GM12878 (cell line): Measurements from ENCODE around the gene FZR1. TPM values are rescaled to one million over a fixed set of nuclear protein-coding genes. Genes with fewer than 3 reads are reported as not detected.

Source experiments
- ATAC-seq: fragments of 200-7000 bp; cut with Tn5 transposase; 3 replicates; pipeline ENCODE4 v1.9.1; 2020; ENCODE audit warnings: mild to moderate bottlenecking, moderate library complexity
- BruUV-seq: library from RNA; stranded (reverse); fragments of 400-500 nt; replicated peaks from 2 replicates; lab custom pipeline; 2021; lab: Mats Ljungman, UMichigan
- CTCF ChIA-PET: fragments of 300-600 bp; sonication (Branson Sonifier 250); formaldehyde crosslinking; extraction: SDS; loops from one replicate; lab custom pipeline; 2021; ENCODE audit warnings: inconsistent platforms; lab: Yijun Ruan, JAX
- POLR2A ChIA-PET: fragments of 350-600 bp; formaldehyde crosslinking; extraction: SDS; loops from one replicate; lab custom pipeline; 2021; ENCODE audit warnings: inconsistent platforms; lab: Charles Lee
- RAD21 ChIA-PET: fragments of 300-600 bp; sonication (Branson Sonifier 250); formaldehyde crosslinking; loops from one replicate; lab custom pipeline; 2023; ENCODE audit warnings: antibody characterized with exemption; ENCODE audit not compliant: unreplicated experiment; lab: Charles Lee
- SMC1A ChIA-PET: fragments of 300-600 bp; sonication (Branson Sonifier 250); formaldehyde crosslinking; loops from one replicate; lab custom pipeline; 2023; ENCODE audit not compliant: unreplicated experiment, uncharacterized antibody; lab: Charles Lee
- DNase-seq: peaks from one replicate; pipeline ENCODE4 v3.0.0-alpha.2; 2011; ENCODE audit warnings: low read depth, low spot score
- FAIRE-seq: peaks from 3 replicates; lab custom pipeline; 2011; peaks lifted over from hg19 to GRCh38; lab: Jason Lieb, UNC
- H2AFZ ChIP-seq: 2 replicates; pipeline ENCODE4 v1.6.0; 2011; ENCODE audit warnings: low read depth, low read length, control low read depth; ENCODE audit not compliant: control insufficient read depth
- H3K27ac ChIP-seq: 2 replicates; pipeline ENCODE4 v1.5.1; 2011; ENCODE audit warnings: control low read depth; ENCODE audit not compliant: control insufficient read depth, insufficient read depth
- H3K27me3 ChIP-seq, 2 experiments: replicated peaks in 1 of 2; 2 replicates each; pipeline versions ENCODE4 v1.6.0 to v1.6.1; 2011; ENCODE audit warnings: low read length in 1 of 2; ENCODE audit not compliant: control insufficient read depth in 2 of 2, insufficient read depth in 2 of 2
- H3K36me3 ChIP-seq, 2 experiments: 2 replicates each; pipeline ENCODE4 v1.5.1; 2011; ENCODE audit warnings: low read length in 1 of 2; ENCODE audit not compliant: control insufficient read depth in 2 of 2, insufficient read depth in 2 of 2
- H3K4me1 ChIP-seq: 2 replicates; pipeline ENCODE4 v1.6.1; 2011; ENCODE audit warnings: mild to moderate bottlenecking, low read length, moderate library complexity, mixed read lengths; ENCODE audit not compliant: control insufficient read depth, insufficient read depth
- H3K4me2 ChIP-seq: 2 replicates; pipeline ENCODE4 v1.6.0; 2011; ENCODE audit warnings: control low read depth; ENCODE audit not compliant: control insufficient read depth, insufficient read depth
- H3K4me3 ChIP-seq: fragments of 200-600 bp; sonication (generic); 2 replicates; pipeline ENCODE4 v1.5.1; 2016
- H3K79me2 ChIP-seq: 2 replicates; pipeline ENCODE4 v1.6.0; 2011; ENCODE audit warnings: low read length; ENCODE audit not compliant: control insufficient read depth, insufficient read depth
- H3K9ac ChIP-seq: 2 replicates; pipeline ENCODE4 v1.8.0; 2011; ENCODE audit warnings: low read length, control low read depth, mixed read lengths; ENCODE audit not compliant: control insufficient read depth, insufficient read depth
- H3K9me3 ChIP-seq: replicated peaks from 3 replicates; pipeline ENCODE4 v1.5.1; 2011; ENCODE audit warnings: mild to moderate bottlenecking, low read length; ENCODE audit not compliant: control insufficient read depth, insufficient read depth
- H4K20me1 ChIP-seq: 2 replicates; pipeline ENCODE4 v1.6.0; 2011; ENCODE audit not compliant: control insufficient read depth, insufficient read depth
- E4F1 ChIP-seq: fragments of 450-650 bp; IDR thresholded peaks from 2 replicates; pipeline ENCODE4 v1.6.1; 2018; ENCODE audit warnings: borderline replicate concordance, mild to moderate bottlenecking; ENCODE audit not compliant: partially characterized antibody
- ZZZ3 ChIP-seq: IDR thresholded peaks from 2 replicates; pipeline ENCODE4 v1.6.1; 2011; ENCODE audit warnings: low read depth; ENCODE audit not compliant: control insufficient read depth, insufficient read length
- WGBS: methylation state at CpG from one replicate; pipeline ENCODE4 v1.1.6; 2016; ENCODE audit warnings: low lambda C conversion rate; ENCODE audit not compliant: insufficient replicate concordance, insufficient coverage; ENCODE audit errors: missing lambda C conversion rate; 5-methylcytosine and 5-hydroxymethylcytosine counted together
- in situ Hi-C: fragments of 300-500 bp; cut with MboI; formaldehyde crosslinking; loops from 9 replicates; pipeline ENCODE4 v1.14.3; 2018; ENCODE audit warnings: mixed read lengths
- intact Hi-C: fragments of 100-400 bp; cut with micrococcal nuclease; formaldehyde crosslinking; loops from one replicate; pipeline ENCODE4 v1.14.2; 2022; ENCODE audit not compliant: unreplicated experiment
- polyA plus RNA-seq, 11 experiments: library from polyadenylated mRNA; depleted of rRNA in 4 of 11; unstranded in 6 of 11; stranded (reverse) in 5 of 11; fragments of >200 nt; fragmentation: Nextera tagmentation in 4 of 11; fragmentation: Illumina TruSeq in 1 of 11; extraction: Ambion mirVana in 4 of 11; extraction: Trizol in 1 of 11; gene quantifications; 1 replicate in 1 of 11; 2 replicates in 10 of 11; pipeline versions ENCODE4 v1.2.1 to v1.2.3, GENCODE V29; 2011 to 2016; ENCODE audit warnings: inconsistent platforms in 2 of 11, missing spikeins in 2 of 11, low read depth in 1 of 11
- total RNA-seq, 4 experiments: library from RNA; depleted of rRNA in 3 of 4; stranded (reverse); fragments of >200 nt in 3 of 4; fragmentation: Illumina TruSeq in 1 of 4; extraction: Trizol in 1 of 4; gene quantifications; 2 replicates each; pipeline versions ENCODE4 v1.2.1 to v1.2.3, GENCODE V29; 2013 to 2021
- TF ChIP-seq, protein P1 (sequence below): IDR thresholded peaks from 2 replicates; pipeline ENCODE4 v1.6.1; 2012; ENCODE audit warnings: low read length, inconsistent platforms

FZR1 gene
- total and polyA plus RNA-seq, 10 of the 15 experiments (the other 5 are each of a cell fraction or from before 2014, with no cell fraction given), result 0.11 to 44.2 (median 29.3) TPM

- Histone ChIP-seq H3K4me2 (no peak overlapping the region), H3K4me3 (no peak overlapping the region), H3K9ac (no peak overlapping the region), H3K36me3 (no peaks in the 10 kb centered on the region), H3K9me3 (no peaks in the 10 kb centered on the region), H3K4me1 (no peaks in the 10 kb centered on the region; the same call in 1 of the 2 replicates), H3K79me2 (no peaks in the 10 kb centered on the region), H3K27me3 (no peaks in the 10 kb centered on the region), H3K27ac (no peak overlapping the region), H4K20me1 (no peaks in the 10 kb centered on the region), H2AFZ (no peak overlapping the region)
- no peak for DNase-seq
- no peak for TF ChIP-seq E4F1
- TF ChIP-seq, protein P1, sequence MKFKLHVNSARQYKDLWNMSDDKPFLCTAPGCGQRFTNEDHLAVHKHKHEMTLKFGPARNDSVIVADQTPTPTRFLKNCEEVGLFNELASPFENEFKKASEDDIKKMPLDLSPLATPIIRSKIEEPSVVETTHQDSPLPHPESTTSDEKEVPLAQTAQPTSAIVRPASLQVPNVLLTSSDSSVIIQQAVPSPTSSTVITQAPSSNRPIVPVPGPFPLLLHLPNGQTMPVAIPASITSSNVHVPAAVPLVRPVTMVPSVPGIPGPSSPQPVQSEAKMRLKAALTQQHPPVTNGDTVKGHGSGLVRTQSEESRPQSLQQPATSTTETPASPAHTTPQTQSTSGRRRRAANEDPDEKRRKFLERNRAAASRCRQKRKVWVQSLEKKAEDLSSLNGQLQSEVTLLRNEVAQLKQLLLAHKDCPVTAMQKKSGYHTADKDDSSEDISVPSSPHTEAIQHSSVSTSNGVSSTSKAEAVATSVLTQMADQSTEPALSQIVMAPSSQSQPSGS, result no peak
- no peak for TF ChIP-seq ZZZ3
- in situ Hi-C loops (no loop called here), intact Hi-C loops (no loop called here)
- RAD21 ChIA-PET, result no interaction called here
- CTCF ChIA-PET, result interaction anchor here (0.6 kb wide), 1 partner anchor 8 kb away, joined by 3 read pairs; no protein-coding TSS in a partner anchor
- 76% methylated on average over 17 of the region's 17 CpGs for WGBS
- FAIRE-seq, result no peak
- BruUV-seq, result no TSS peak
- SMC1A ChIA-PET, result no interaction called here
- POLR2A ChIA-PET, result interaction anchor here (0.6 kb wide), 1 partner anchor 24 kb away, joined by 3 read pairs; no protein-coding TSS in a partner anchor
- no peak for ATAC-seq
These were observed 57.8 kb downstream of the FZR1 start for GRCh38 chr19:3563709-3564524.
